HG03064 (cell line): ENCODE data around the gene ANKRD44.

ENCODE experiments used
- ATAC-seq: cut with Tn5 transposase; IDR thresholded peaks from one replicate; pipeline ENCODE4 v1.9.1; 2021; ENCODE audit warnings: low read depth; ENCODE audit not compliant: unreplicated experiment

ANKRD44 gene

DNA sequence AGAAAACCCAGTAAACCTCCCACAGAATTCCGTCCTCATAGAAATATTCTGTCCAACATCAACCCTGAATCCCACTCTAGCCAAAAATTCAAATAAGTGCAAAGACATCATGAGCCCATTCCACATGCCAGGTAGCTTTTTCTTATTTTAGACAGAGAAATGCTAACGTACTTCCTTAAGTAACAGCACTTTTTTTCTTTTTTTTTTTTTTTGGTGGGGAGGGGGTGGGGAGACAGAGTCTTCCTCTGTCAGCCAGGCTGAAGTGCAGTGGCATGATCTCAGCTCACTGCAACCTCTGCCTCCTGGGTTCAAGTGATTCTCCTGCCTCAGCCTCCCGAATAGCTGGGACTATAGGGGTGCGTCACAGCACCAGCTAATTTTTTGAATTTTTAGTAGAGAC lies 45.5 kb downstream of the ANKRD44 start:
- no peak for ATAC-seq

DNA sequence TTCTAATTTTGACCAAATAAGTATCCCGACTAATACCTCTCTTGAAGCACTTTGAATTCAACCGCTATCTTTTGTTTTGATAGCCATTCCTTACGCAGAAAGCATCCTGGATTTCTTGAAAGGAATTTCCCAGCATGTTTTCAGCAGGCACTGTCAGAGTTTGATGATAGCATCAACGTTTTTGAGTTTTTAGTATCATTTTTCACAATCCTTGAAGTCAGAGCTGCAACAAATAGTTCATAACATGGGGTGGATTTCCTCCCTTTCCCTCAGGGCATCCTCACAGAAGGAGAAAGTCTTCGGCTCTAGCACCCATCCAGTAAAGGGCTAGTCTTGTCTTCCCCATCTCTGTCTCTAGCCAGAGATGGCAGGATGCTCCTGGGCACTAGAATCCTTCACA lies 46.2 kb downstream of the ANKRD44 start:
- ATAC-seq, result no peak

DNA sequence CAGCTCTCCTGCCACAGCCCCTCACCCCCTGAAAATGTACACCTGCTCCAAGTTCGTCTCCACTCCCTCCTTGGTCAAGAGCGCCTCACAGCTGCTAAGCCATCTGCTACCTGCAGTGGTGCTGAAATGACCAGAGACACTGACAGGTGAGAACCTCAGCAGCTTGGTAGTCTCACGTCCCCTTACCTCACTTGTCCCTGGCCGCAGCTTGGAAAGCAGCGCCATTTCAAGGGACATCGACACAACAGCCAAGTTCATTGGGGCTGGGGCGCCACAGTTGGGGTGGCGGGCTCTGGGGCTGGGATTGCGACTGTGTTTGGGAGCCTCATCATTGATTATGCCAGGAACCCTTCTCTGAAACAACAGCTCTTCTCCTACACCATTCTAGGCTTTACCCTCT lies 47.5 kb downstream of the ANKRD44 start:
- no peak for ATAC-seq

DNA sequence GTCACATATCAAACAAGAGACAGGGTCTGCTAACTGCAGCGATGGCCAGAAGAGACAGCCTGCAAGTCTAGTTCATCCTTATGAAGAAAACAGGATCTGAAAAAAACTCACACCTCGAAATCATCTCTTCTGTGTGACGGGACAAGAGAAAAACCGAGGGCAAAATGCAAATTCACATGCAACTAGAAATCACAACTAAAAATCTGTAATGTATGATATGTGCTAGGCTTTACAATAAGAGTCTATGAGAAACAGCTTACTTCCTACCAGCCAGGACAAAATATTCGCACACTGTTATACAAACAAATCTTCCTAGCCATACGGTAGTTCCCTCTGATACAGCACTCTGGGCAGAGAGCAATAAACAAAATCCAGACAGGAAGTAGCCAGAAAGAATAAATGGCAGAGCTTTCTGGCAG lies 48.8 kb downstream of the ANKRD44 start:
- ATAC-seq, result peak; percentile 69

DNA sequence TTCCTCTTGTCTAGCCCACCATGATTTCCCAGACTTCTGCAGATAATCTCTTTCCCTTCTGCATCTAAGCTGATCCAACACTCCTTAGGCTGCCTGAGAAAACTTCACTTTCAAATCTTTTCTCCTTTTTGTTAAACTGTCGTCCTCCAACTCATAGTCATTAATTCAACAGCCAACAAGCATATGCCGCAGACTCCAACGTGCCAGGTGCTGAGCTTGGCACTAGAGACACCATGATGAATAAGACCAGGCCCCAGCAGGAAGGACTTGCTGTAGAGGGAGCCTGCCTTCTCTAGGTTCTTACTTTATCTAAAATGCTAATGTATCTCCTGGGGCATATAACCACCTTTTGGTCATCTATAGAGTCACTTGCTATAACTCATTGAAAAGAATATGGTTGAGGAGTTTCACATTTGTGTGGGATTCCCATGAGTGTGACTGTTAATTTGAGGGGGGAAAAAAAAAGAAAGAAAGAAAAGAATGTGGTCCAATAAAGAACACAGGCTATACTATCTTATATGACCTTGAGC lies 51.0 kb downstream of the ANKRD44 start:
- no peak for ATAC-seq

DNA sequence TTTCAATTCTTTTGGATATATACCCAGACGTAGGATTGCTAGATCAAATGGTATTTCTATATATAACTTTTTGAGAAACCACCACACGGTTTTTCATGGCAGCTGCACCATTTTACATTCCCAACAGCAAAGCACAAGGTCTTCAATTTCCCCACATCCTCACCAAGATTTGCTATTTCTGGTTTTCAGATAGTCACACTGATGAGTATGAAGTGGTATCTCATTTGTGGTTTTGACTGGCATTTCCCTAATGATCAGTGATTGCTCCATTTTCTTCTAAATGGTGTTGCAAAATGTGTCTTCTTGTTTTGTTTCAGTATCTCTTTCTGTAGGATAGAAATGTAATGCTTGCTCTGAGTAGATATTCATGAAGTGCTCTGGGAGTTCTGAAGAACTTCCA lies 52.0 kb downstream of the ANKRD44 start:
- ATAC-seq, result no peak

DNA sequence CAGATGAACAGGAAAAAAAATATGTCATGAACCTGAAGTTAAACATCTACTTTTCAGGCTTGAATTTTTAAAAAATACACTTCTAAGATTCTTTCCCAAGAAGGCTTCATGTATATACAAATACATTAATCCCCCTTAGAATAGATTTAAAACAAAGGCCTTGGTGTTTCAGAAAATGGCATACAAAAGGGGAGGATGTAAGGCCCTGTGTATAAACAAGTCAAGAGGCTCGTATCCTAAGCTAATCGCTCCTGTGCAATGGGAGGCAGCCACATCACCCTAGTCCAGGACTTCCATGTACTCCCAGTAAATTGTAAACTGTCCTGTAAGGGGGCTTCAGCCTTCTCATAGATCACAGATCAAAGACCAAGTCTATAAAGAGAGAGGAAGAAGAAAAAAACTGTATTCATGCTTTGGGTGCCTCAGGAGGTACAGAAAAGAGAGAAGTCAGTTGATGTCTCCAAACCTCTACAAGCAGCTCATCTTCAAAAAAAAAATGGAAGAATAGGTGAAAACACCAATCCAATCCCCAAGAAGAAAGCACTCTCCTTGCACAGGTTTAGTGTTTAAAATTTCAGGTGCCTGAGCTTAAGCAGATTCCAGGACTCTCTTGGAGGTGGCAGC lies 53.9 kb downstream of the ANKRD44 start:
- ATAC-seq, result no peak

DNA sequence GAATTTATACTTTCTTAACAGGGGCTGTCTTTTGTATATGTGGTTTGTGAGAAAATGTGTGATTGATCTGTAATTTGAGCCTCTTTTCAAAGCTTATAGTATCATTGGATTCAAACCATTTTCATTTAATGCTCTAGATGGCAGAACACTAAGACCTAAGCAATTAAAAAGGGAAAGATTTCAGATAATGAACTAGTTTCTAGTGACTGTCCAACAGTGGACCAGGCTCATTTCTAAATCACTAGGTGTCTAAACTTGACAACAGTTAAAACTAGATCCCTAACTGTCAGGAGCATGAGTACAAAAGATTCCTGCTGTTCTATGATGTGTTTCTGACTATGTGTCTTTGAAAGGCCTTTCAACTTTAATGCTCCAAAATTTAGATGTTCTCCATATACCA lies 54.6 kb downstream of the ANKRD44 start:
- ATAC-seq, result no peak

DNA sequence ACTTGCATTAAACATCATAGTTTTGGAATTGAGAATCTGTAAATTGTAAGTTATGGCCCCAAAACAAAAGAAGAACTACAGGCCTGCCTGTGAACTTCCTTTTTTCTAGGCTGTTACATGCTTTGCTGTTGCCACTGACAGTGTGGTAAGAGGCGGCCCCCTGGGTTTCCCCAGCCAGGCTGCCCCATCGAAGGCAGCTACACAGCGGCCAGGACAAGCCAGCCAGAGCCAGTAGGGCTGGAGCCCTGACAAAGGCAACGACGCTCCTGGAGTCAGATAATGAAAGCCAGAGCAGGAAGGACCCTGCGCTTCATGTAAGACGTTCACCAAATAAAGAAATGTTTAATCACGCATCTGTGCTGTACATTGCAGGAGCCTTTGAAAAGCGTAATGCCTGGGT lies 55.0 kb downstream of the ANKRD44 start:
- ATAC-seq, result peak; percentile 87

DNA sequence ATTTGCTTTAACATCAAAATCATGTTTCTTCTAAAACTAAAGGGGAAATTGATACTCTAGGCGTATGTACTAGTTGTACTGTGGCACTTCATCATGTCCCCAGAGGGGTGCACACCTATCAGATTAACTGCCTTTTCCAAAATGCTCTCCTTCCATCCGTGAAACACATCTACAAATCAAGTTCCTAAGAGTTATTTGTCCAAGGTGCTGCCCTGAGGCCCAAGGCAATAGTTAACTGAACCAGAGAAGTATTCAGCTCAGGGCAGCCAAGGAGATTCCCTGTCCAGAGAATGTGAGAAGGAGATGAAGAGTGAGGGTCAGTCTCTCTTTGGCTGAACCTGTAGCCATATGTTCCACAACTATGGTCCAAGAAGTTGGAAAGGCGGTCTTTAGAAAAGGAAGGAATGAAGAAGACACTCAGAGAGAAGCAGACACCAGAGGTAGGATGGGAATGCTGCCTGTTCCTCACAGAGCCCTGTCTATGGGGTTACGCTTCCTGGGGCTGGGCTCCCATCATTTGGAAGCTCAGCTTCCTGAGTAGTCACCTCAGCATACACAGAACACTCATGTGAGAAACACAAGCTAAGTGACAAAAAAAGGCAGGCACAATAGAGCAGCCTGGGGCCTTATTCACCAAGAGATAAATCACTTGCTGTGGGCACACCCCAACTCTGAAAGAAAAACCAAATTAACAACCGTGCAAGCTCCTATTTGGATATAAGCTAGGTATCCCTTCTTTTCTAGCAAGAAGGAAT lies 55.6 kb downstream of the ANKRD44 start:
- peak; percentile 24 for ATAC-seq

DNA sequence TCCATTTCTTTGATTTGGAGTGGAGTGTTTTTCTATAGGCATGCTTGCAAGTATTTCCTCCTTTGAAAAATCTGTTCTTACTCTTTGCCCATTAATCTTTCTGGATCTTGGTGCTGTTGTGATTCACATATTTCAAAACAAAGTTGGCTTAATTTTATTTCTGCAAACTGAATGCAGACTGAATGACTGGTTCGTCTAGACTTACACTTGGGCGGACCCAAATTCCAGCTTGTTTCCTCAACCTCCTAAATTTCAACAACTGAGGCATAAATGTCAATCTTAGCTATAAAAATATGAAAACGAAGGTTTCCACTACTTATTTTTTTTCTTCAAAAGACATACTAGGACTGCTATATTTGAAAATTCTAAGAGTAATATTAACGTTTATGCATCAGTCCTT lies 59.0 kb downstream of the ANKRD44 start:
- ATAC-seq, result no peak

DNA sequence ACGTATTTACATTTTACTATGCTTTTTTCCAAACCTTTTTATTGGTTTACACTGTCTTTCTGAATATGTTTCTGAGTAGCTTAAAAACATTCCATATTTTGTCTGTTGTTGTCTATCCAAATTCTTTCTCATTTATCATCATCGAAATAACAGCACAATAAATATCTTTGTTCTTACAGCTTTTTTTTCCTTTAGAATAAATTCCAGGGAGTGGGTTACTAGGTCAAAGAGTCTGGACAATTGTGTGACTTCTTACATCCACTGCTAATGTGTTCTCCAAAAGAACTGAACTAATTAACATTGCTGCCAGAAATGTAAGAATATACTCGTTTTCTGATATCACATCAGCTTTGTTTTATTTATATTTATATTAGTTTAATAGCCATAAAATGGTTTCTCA lies 59.4 kb downstream of the ANKRD44 start:
- no peak for ATAC-seq

DNA sequence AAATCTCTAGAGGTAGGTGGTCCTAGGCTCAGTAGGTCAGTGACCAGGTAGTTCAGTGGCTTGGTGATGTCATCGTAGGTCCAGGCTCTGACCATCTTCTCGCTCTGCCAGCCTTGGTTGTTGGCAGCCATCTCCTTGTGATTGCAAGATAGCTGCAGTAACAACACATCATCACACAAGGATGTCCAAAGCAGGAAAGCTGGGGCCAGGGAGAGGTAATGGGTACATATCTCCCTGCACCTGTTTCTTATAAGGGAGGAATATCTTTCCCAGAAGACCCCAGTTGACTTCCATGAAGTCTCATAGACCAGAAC lies 60.5 kb downstream of the ANKRD44 start:
- ATAC-seq, result no peak

DNA sequence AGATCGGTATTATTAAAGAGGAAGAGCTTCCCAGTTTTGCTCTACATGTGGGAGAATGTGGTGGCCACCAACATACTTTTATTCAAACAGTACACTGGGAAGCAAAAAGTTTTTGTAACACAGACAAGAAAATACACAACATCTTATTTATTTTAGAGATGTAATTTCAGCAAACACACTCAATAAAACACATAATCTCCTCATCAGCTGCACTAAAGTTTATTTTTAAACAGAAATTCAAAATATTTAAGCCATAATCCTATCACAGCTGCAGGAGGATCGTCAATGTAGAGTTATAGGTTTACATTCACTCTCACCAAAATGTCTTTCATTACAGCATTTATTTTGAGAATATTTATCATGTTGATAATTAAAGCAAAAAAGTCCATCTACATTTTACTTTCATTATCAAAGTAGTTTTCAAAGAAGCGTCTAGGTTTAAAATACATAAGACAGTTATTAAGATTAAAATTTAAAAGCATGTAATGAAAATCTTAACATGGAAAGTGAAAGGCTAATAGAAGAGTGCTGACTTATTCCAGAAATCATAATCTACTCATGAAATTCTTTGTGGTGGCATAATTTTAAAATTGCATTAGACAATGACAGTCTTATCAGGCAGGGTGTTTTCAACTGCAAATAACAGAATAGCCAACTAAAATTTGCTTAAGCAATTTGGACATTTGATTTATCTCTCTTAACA lies 61.0 kb downstream of the ANKRD44 start:
- no peak for ATAC-seq

DNA sequence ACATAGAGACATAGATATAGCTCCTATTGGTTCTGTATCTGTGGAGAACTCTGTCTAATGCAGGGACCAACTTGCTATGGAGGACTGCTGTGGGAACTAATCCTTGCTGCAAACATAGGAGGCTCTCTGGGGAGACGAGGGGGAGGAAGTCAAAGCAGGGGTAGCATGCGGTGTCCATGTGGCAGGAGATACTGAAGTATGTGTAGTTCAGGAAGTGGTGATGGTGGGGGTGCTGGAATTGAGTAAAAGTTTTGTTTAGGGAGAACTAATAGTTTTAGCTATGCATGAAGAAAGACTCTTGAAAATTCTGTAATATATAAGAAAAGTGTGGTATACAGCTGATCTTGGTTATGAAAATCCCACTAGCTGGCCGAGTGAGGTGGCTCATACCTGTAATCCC lies 62.0 kb downstream of the ANKRD44 start:
- ATAC-seq, result peak; percentile 54

DNA sequence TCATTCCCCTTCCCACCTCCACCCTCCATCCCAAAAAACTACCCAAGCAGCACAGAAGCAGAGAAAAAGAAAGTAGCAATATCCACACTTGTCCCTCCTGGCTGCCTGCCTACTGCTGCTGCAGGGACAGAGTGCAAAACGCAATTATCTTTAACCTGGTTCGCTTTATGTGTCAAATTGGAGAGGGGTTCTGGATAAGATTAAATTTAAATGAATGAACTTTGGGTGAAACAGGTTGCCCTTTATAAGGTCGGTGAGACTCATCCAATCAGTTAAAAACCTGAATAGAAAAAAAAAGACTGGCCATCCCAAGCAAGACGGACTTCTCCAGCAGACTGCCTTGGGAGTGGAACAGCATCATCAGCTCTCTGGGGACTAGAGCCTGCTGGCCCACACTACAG lies 62.6 kb downstream of the ANKRD44 start:
- peak; percentile 5 for ATAC-seq

DNA sequence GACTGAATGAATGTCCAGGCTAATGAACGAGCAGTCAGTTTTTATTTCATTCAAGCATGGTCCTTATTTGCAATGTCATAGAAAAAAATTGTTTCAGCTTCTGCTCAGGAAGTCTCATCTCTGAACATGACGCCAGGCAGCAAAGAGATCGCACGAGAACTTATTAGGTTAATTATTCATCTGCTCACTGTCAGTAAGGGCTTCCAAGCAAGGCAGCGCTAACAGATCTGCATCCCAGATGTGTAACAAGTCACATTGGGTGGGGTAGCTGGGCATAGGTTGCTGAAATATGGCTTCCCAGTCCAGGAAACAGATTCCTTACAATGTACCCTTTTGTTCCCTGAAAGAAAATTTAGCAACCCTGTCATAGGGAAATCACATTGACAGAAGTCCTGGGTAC lies 63.5 kb downstream of the ANKRD44 start:
- no peak for ATAC-seq

DNA sequence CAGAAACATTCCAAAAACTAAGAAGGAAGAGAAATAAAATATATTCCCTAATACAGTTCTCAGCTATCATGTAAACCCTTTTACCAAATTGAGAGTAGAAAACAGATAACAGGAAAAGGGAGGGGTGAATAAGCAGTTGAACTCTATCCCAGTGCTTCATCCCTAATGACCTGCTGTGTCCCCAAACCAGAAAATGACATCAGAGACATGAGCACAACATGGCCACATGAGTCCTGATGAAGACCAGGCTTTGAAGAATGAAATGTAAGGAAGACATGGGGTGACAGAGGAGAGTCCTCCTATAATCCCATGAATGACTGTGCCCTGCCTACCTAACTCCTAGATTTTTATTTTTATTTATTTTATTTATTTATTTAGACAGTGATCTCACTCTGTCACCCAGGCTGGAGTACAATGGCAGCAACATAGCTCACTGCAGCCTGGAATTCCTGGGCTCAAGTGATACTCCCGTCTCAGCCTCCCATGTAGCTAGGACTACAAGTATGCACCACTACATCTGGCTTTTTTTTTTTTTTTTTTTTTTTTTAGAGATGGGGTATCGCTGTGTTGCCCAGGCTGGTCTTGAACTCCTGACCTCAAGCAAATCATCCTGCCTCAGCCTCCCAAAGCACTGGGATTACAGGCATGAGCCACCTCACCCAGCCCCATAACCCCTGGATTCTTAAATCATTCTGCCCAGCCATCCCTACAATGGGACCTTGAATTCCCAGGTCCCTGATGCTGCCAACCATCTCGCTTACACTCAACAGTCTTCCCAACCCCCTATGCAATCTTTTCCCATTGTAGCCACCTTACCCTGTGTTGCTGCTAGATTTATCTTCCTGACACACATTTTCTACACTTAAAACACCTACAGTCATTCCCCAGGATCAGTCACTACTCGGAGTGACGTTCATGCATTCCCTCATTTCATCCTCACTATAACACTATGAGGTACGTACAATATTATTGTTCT lies 64.5 kb downstream of the ANKRD44 start:
- ATAC-seq, result no peak

DNA sequence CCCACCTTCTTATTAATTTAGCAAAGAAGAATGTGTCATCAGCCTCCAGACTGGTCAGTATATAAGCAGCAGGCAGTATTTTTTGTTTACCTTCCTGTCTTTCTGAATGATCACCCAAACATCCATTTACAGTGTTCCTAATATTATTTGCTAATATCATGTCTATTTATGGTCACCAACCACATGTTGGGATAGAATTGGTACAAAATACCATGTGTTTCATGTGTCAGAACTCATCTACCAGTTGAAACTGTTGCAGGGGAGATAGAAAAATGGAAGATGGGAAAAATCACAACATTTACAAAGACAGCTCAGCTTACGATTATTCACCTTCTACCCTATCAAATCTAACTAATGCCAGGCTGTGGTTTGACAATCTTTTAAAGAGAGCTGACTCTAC lies 66.2 kb downstream of the ANKRD44 start:
- ATAC-seq, result no peak

DNA sequence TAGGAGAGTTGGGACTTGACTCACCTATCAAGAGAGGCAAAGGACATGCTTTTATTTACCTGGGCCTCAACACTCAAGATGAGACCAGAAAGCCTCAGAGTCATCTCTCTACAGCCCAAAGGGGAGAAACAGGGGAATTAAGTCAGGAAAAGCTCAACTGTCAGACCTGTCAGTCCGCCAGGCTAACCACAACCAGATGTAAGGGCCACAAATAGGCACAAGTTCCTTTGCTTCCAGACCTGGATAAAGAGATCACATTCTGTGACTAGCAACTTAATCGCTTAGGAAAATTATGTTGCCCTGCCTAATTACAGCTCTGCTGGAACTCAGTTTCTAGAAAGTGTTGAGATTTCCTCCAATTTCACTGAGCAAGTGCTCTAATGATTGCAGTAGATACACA lies 67.9 kb downstream of the ANKRD44 start:
- ATAC-seq, result no peak

DNA sequence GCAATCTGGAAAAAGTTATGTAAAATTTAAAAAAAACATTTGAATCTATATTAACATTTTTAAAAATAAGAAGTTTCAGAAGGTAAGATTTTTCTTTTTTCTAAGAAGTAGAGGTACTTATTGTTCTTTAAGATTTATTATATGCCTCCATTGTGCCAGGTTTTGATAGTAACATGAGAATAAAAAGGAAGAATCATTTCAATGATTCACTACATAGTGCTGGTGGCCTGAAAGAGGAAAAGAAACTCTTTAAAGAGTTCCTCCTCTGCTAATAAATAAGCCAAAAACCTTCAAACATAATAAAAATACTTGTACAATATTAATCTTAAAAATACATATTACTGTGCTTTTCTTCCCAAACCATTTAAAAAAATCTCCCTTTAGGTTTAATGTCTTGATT lies 69.0 kb downstream of the ANKRD44 start:
- ATAC-seq, result no peak
